Measurements from ENCODE around the gene CNBP. TPM values are rescaled to one million over a fixed set of nuclear protein-coding genes. Genes with fewer than 3 reads are reported as not detected.

CNBP gene
- total and polyA plus RNA-seq, 2 of the 13 experiments (the other 11 are each of a cell fraction or from before 2014, with no cell fraction given): 282 to 354 TPM

- TF ChIP-seq KIAA2018 (CRISPR knock-in tag; IDR thresholded peaks at IDR 0.05; ENCODE audit: borderline replicate concordance) (0 out of 2 replicates have a peak, but pooled peaks have one; percentile 53), ZNF543 (CRISPR knock-in tag; IDR thresholded peaks at IDR 0.05) (no peak), CHD2 (IDR thresholded peaks at IDR 0.05; ENCODE audit: low read depth, low read length) (no peak), TMF1 (CRISPR knock-in tag; IDR thresholded peaks at IDR 0.05; ENCODE audit: low read depth) (no peak), SCMH1 (CRISPR knock-in tag; IDR thresholded peaks at IDR 0.05; ENCODE audit: borderline replicate concordance) (no peak), MEIS2 (CRISPR knock-in tag; IDR thresholded peaks at IDR 0.05) (0 out of 2 replicates have a peak, but pooled peaks have one; percentile 7), TAF1 (CRISPR knock-in tag; IDR thresholded peaks at IDR 0.05) (peak; percentile 98), NCOR1 (IDR thresholded peaks at IDR 0.05; ENCODE audit: borderline replicate concordance, low read length) (no peak), THAP11 (CRISPR knock-in tag; IDR thresholded peaks at IDR 0.05) (peak; percentile 84), ZNF432 (CRISPR knock-in tag; IDR thresholded peaks at IDR 0.05; ENCODE audit: borderline replicate concordance) (no peak), JUN (CRISPR knock-in tag; IDR thresholded peaks at IDR 0.05) (0 out of 2 replicates have a peak, but pooled peaks have one; percentile 6), TRIM24 (CRISPR knock-in tag; IDR thresholded peaks at IDR 0.05) (no peak)
- TF ChIP-seq, protein P1, sequence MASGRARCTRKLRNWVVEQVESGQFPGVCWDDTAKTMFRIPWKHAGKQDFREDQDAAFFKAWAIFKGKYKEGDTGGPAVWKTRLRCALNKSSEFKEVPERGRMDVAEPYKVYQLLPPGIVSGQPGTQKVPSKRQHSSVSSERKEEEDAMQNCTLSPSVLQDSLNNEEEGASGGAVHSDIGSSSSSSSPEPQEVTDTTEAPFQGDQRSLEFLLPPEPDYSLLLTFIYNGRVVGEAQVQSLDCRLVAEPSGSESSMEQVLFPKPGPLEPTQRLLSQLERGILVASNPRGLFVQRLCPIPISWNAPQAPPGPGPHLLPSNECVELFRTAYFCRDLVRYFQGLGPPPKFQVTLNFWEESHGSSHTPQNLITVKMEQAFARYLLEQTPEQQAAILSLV (CRISPR knock-in tag; IDR thresholded peaks at IDR 0.05; ENCODE audit: borderline replicate concordance): peak; percentile 96; the same call in 1 of the 2 replicates
These were observed at the start of gene CNBP (continued) for GRCh38 chr3:129183569-129184395.

All from HepG2 (cell line).